ENCODE data around the gene TBC1D5. TPM values are rescaled to one million over a fixed set of nuclear protein-coding genes. Genes with fewer than 3 reads are reported as not detected.

The TBC1D5 gene
- total RNA-seq, 1 experiment from 2014 or later, result 26.1 TPM

- Mint-ChIP-seq H3K4me1 (peaks cover 51% of the 10 kb centered on the region), H3K27ac (no peak overlapping the region), H3K4me3 (no peak overlapping the region), H3K36me3 (no peaks in the 10 kb centered on the region), H3K27me3 (ENCODE audit: low read depth) (no peaks in the 10 kb centered on the region; the same call in 1 of the 2 replicates), H3K9me3 (no peaks in the 10 kb centered on the region)
- DNase-seq (ENCODE audit: low spot score) (no peak), ATAC-seq (no peak)
- CTCF ChIA-PET, result no interaction called here
- TF ChIP-seq TEAD1 (CRISPR knock-in tag; IDR thresholded peaks at IDR 0.05) (no peak), STAT6 (CRISPR knock-in tag; conservative IDR thresholded peaks at IDR 0.05; ENCODE audit: low read depth) (no peak), NR1H2 (CRISPR knock-in tag; IDR thresholded peaks at IDR 0.05) (no peak)
- POLR2A ChIA-PET, result interaction anchor here (0.7 kb wide), 1 partner anchor 437 kb away, joined by 3 read pairs; no protein-coding TSS in a partner anchor
These were observed 190.5 kb downstream of the TBC1D5 start for GRCh38 chr3:17551895-17552294.

- peaks cover 55% of the 10 kb centered on the region for H3K4me1 Mint-ChIP-seq
- no peaks in the 10 kb centered on the region; the same call in 1 of the 2 replicates for H3K27me3 Mint-ChIP-seq (ENCODE audit: low read depth)
- H3K9me3 Mint-ChIP-seq, result no peaks in the 10 kb centered on the region
- TF ChIP-seq GABPB1 (CRISPR knock-in tag; IDR thresholded peaks at IDR 0.05) (no peak), SP1 (CRISPR knock-in tag; conservative IDR thresholded peaks at IDR 0.05) (no peak), ZNF263 (CRISPR knock-in tag; IDR thresholded peaks at IDR 0.05; ENCODE audit: low read depth) (no peak), ELF4 (CRISPR knock-in tag; IDR thresholded peaks at IDR 0.05; ENCODE audit: low read depth) (no peak), ESRRA (CRISPR knock-in tag; IDR thresholded peaks at IDR 0.05; ENCODE audit: borderline replicate concordance) (no peak), ZNF232 (CRISPR knock-in tag; IDR thresholded peaks at IDR 0.05) (no peak), ZSCAN18 (CRISPR knock-in tag; IDR thresholded peaks at IDR 0.05) (no peak), E2F1 (CRISPR knock-in tag; IDR thresholded peaks at IDR 0.05) (no peak), SMAD4 (CRISPR knock-in tag; IDR thresholded peaks at IDR 0.05) (no peak), E2F4 (CRISPR knock-in tag; IDR thresholded peaks at IDR 0.05; ENCODE audit: borderline replicate concordance, low read depth) (no peak), ZNF138 (CRISPR knock-in tag; conservative IDR thresholded peaks at IDR 0.05) (no peak), HMGXB4 (CRISPR knock-in tag; IDR thresholded peaks at IDR 0.05) (no peak)
- no peak overlapping the region for H3K4me3 Mint-ChIP-seq
- POLR2A ChIA-PET, result no interaction called here
- H3K27ac Mint-ChIP-seq, result no peak overlapping the region
- ATAC-seq, result no peak
- CTCF ChIA-PET, result no interaction called here
- H3K36me3 Mint-ChIP-seq, result no peaks in the 10 kb centered on the region
- no peak for DNase-seq (ENCODE audit: low spot score)
These were observed 191.1 kb downstream of the TBC1D5 start for GRCh38 chr3:17551333-17551732.

All from WTC11 (cell line).